Panc1 (cell line): Measurements from ENCODE around the gene PPP4R1.

Source experiments
- POLR2AphosphoS5 ChIP-seq: IDR thresholded peaks from 2 replicates; pipeline ENCODE4 v1.6.1; 2012; ENCODE audit warnings: mild to moderate bottlenecking, low read depth, low read length, moderate library complexity
- SIN3A ChIP-seq: IDR thresholded peaks from 2 replicates; pipeline ENCODE4 v1.6.1; 2012; ENCODE audit warnings: low read depth, mild to moderate bottlenecking, low read length, moderate library complexity, borderline replicate concordance; ENCODE audit not compliant: insufficient read depth
- TF ChIP-seq, protein P1 (sequence below): fragments of 450-650 bp; IDR thresholded peaks from 2 replicates; pipeline ENCODE4 v1.5.1; 2017; ENCODE audit warnings: mild to moderate bottlenecking
- TF ChIP-seq, protein P2 (sequence below), 2 experiments: IDR thresholded peaks; 2 replicates each; pipeline ENCODE4 v1.6.1; 2011 to 2012; ENCODE audit warnings: low read depth in 2 of 2, control low read depth in 1 of 2, low read length in 1 of 2, mild to moderate bottlenecking in 1 of 2, moderate library complexity in 1 of 2; ENCODE audit not compliant: insufficient read depth in 1 of 2

DNA sequence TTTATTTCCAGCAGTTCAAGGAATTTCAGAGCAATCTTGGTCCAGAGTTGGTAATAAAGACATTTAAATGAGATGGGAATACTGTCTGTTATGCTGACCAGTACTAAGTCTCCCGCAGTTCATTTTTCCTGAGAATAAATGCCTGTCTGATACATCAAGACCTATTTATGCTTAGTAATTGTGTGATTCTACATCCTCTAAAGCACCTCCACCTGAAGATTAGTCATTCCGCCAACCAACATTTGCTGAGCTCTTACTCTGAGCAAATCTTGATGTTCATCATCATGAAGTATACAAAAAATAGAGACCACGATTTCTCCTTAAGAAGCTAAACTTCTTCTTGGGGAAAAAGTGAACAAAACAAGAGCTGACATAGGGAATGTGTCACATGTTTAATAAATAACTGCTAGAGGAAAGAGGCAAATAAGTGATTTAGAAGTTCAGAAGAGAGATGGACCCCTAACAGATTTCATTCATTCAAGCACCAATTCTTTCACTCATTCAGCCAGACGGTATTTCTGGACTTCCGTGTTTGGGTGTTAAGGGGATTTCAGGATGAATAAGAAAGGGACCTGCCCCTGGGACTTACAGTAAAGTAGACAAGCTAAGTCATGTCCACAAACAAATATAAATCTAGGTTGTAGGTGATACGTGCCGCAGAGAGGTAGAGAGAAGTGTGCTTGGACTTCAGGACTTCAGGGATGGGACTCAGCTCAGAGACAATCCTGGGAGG, 34.2 kb upstream of the PPP4R1 start:
- TF ChIP-seq, protein P1, sequence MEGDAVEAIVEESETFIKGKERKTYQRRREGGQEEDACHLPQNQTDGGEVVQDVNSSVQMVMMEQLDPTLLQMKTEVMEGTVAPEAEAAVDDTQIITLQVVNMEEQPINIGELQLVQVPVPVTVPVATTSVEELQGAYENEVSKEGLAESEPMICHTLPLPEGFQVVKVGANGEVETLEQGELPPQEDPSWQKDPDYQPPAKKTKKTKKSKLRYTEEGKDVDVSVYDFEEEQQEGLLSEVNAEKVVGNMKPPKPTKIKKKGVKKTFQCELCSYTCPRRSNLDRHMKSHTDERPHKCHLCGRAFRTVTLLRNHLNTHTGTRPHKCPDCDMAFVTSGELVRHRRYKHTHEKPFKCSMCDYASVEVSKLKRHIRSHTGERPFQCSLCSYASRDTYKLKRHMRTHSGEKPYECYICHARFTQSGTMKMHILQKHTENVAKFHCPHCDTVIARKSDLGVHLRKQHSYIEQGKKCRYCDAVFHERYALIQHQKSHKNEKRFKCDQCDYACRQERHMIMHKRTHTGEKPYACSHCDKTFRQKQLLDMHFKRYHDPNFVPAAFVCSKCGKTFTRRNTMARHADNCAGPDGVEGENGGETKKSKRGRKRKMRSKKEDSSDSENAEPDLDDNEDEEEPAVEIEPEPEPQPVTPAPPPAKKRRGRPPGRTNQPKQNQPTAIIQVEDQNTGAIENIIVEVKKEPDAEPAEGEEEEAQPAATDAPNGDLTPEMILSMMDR: no peak
- TF ChIP-seq POLR2AphosphoS5 (no peak), SIN3A (no peak)
- TF ChIP-seq, protein P2, sequence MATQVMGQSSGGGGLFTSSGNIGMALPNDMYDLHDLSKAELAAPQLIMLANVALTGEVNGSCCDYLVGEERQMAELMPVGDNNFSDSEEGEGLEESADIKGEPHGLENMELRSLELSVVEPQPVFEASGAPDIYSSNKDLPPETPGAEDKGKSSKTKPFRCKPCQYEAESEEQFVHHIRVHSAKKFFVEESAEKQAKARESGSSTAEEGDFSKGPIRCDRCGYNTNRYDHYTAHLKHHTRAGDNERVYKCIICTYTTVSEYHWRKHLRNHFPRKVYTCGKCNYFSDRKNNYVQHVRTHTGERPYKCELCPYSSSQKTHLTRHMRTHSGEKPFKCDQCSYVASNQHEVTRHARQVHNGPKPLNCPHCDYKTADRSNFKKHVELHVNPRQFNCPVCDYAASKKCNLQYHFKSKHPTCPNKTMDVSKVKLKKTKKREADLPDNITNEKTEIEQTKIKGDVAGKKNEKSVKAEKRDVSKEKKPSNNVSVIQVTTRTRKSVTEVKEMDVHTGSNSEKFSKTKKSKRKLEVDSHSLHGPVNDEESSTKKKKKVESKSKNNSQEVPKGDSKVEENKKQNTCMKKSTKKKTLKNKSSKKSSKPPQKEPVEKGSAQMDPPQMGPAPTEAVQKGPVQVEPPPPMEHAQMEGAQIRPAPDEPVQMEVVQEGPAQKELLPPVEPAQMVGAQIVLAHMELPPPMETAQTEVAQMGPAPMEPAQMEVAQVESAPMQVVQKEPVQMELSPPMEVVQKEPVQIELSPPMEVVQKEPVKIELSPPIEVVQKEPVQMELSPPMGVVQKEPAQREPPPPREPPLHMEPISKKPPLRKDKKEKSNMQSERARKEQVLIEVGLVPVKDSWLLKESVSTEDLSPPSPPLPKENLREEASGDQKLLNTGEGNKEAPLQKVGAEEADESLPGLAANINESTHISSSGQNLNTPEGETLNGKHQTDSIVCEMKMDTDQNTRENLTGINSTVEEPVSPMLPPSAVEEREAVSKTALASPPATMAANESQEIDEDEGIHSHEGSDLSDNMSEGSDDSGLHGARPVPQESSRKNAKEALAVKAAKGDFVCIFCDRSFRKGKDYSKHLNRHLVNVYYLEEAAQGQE (IDR thresholded peaks at IDR 0.05; ENCODE audit: insufficient read depth in 1 of 2, low read depth in 2 of 2, low read length in 1 of 2): no peak
